GM19238 (cell line): ENCODE results near the gene AADAT.
"Not testable (repeated sequence)": the region's sequence is repeated elsewhere in the genome, so short reads cannot be mapped to it uniquely, and the experiment has no call there.

Experiments used
- DNase-seq: peaks from one replicate; pipeline ENCODE4 v3.0.0; 2011; ENCODE audit warnings: low spot score; ENCODE audit not compliant: insufficient read length

AADAT gene

DNA sequence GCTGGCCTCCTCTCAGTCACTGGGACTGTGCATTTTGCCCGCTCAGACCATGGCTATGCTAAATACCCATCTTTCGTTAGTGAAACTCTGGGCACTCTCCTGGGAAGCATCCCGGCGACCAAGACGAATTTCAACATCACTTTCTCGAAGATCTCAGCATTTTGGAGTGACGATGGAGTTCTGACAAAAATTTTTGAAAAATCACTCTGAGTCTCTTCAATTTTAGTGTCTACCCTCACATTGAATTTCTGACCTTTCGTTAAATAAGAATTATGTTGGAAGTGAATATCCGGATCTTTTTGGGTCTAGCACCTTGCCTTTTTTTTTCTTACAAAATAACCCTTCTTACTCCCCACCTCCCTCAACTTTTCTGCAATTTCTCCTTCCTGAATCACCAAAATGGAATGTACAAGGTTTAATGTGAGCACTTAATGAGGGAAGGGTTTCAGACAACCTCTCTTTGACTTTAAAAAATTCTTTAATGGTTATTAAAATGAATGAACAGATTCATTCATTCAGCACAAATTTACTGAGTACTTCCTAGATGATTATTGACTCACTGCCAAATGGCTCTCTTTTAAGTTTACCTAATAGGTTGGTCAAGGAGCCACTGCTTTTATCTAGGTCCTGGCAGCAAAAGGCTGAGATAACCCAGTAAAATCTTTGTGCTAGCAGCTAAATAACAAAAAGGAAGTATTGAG, 746 bp upstream of the AADAT start:
- DNase-seq = no peak

DNA sequence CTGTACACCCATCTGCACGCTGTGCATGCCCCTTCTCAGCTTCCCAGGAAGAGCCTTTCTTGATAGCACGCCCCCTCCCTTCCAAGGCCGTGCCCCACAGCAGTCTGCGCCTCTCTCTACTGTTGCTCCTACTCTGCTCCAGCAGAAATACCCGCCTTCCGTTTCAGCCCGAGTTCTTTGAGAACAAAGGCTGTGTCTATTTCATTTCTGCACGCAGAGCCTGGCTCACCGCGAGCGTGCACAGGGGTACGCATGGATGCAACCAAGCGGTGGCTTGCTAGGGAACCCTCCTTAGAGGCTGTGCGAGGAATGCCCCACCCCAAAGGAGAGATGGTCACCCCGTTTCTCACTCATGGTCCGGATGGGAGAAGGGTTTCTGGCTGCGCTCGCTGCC, 485 bp downstream of the AADAT start:
- DNase-seq = no peak

DNA sequence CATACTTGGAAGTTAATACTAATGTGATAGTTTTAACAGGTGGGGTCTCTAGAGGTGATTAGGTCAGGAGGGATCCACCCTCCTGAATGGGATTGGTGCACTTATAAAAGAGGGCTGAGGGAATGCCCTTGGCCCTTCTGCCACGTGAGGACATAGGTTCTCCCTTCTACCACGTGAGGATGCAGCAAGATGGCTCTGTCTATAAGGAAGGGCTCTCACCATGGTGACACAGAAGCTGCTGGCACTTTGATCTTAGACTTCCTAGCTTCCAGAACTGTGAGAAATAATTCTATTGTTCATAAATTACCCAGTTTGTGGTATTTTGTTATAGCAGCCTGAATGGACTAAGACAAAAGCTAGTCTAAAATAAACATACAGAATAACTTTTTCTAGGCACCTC, 1.0 kb downstream of the AADAT start:
- DNase-seq = no peak

DNA sequence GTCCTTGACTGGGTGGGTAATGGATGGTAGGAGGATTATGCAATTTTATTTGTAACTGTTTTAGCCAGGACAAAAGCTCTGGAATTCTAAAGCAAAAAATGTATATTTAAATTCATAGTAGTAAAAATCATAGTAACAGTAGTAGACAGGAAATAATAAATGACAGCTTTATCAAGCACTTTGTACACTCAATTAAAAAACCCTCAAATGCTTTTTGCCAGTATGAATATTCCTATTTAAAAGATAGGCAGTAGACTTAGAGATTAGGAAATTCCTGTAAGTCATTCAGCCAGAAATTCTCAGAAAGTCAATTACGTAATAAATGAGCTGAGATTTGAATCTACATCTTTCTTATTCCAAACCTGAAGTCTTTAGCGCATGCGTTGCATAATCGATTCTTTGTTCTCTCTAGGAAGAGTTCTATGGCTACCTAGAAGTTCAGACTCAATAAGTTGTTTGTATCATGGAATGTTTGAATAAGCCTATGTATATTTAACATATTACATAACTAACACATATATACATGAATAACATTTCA, 2.5 kb downstream of the AADAT start:
- no peak for DNase-seq

DNA sequence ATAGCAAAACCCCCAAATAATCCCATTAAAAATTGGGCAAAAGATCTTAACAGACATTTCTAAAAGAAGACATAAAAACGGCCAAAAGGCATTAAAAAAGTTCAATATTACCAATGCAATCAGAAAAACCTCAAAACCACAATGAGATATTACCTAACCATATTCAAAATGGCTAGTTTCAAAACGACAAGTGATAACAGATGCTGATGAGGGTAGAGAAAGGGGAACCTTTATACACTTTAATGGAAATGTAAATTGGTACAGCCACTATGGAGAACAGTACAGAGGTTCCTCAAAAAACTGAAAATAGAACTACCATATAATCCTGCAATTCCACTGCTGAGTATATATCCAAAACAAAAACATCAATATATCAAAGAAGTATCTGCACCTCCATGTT, 6.2 kb downstream of the AADAT start:
- DNase-seq = no peak

DNA sequence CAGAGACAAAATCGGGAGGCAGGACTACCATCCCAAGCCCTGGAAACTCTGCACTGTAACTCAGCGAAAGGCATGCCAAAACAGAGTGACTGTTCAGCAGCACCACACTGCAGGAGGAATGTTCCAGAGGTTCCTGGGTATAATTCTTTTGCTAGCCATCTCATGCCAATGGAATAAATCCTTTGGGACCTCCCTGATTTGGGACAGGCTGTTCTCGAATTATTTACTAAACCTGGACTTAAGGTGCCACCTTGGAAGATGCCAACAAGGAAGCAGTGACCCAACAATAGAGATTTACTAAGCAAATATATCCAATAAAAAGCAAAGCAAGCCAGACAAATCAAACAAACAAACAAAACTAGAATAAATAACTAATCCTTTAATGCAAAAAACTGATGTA, 9.3 kb downstream of the AADAT start:
- no peak for DNase-seq

DNA sequence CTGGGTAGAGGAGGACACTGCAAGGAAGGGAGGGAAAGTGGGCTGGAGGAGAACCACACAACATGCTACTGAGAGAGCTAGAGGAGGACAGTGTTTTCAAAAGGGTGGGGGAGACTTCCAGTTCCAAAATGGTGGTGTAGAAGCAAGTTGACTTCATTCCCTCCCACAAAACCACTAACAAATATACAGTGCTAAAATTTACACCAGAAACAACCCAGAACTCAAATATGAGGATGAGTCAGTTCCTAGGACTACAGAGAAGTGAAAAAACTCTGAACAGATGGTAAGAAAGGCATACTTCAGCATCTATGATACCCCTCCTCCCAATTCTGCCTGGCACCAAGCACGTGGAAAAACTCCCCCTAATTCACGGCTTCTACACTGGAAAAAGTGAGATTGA, 9.8 kb downstream of the AADAT start:
- no peak for DNase-seq

DNA sequence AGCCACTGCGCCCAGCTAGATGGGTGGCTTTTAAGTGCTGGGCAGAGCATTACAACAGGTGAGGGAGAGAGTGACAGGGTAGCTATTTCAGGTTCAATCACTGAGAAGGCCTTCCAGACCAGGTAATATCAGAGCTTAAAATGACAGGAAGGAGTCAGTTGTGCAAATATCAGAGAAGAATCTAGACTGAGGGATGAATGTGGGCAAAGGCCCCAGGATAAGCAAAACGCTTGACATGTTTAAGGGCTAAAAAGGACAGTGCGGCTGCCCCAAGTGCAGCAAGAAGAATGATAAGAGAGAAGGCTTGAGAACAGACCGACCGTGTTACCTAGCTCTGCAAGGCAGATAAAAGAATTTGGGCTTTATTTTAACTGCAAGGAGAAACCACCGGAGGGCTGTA, 18.6 kb downstream of the AADAT start:
- no peak for DNase-seq

DNA sequence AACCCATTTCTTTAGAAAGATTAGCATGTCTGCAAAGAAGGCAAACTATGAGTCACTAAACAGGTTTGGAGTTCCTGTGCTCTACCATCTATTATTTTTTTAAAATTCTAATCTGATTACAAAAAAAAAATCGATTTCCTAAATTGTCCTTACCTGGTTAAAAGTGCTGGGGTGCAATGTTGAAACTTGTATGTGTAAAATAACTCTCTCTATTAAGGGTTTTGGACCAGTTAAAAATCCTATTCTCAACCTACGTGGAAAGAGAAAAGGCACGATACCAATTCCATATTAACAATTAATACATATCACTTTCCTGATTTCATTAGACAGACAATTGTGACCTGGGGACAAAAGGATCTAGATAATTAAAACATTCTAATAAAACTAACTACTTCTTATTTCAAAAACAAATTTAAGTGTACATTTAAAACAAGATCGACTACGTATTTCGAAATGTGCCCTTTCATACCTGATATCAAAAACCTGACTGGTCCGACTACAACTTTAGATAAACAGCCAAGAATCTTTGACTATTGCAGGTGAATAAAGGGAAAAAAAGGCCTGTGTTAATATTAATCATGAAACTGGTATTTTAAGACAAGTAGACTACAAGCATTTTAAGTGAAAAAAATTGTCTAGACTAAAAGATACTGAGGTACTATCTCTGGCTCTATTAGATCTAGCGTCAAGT, 21.2 kb downstream of the AADAT start:
- DNase-seq = no peak

DNA sequence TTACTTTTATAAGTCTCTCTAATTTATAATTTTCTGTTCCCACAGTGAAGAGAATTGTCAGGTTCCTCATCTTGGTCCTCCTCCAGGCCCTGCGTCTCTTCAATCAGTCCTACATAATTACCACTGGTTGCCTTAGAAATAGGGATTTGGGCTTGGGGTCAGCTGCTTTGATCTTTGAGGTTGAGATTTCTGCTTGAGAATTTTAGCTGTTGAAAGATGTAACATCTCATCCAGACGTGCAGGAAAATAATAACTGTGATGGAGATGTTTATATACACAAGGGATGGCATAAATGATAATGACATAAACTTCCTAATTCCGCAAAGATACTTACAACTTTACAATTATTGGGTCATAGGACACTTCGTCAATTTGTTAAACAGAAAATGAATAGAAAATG, 30.3 kb downstream of the AADAT start:
- DNase-seq = no peak

DNA sequence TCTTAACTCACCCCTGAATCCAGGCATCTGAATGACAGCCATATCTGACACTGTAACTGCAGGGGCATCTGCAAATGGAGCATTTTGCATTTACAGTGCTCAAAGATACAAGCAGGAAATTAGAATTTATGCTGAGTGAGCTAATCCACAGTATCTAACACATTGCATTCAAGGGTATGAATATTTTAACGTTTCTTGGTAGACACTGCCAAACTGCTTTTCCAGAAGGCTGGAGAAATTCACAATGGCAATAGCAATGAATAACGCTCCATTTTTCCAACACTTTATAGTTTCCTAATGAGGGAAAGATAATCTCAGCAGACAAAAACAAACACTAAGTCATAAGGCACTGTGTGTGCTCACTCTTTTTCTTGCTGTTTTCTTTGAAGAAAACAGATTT, 30.9 kb downstream of the AADAT start:
- DNase-seq = no peak

DNA sequence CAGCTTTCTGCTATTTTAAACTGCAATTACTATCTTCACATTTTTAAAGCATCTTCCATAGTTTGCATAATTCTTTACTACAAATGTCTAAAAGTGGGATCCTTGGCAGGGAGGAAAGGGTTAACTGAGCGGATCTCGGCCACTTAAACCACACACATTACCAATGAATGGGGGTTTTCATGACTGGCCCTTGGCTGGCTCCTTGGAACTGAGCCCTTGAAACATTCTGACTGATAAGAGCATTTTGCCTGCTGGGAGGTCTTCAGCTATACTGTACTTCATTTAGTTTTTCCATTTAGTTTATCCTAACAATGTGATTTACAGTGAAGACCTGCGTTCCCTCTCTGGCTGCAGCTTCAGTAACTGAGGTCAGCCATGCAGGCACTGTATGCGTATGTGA, 31.9 kb downstream of the AADAT start:
- no peak for DNase-seq

DNA sequence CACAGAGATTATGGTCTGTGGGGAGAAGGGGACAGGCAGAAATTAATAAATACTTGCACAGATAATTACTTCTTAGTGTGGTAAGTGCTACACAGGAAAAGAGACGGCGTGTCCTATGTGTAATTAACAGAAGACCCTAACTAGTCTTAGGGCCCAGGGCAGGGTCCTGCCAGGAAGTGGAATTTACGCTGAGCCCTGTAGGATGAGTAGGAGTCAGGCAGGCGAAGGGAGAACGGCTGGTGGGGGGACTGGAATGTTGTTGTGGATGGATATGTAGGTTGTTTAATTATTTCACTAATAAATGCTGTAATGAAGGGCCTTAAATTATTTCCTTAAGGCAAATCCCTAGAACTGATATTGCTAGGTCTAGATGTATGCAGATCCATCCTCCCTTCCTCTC, 36.8 kb downstream of the AADAT start:
- no peak for DNase-seq

DNA sequence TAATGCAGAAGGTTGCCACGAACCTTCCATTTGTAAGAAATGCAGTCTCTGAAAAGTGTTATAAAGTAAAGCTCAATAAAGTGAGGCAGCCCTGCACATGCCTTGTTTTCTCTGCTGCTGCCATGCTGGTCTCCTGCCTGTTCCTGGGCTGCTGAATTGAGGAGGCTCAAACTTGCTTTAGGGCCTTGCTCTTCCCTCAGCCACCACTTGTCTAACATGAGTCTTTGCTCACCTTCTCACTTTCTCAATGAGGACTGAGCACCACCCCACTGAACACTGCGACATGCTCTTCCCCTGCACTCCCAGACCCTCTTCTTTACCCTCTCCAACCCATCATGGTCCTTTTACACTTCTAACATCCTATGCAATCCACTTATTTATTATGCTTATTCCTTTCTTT, 38.4 kb downstream of the AADAT start:
- DNase-seq = no peak

DNA sequence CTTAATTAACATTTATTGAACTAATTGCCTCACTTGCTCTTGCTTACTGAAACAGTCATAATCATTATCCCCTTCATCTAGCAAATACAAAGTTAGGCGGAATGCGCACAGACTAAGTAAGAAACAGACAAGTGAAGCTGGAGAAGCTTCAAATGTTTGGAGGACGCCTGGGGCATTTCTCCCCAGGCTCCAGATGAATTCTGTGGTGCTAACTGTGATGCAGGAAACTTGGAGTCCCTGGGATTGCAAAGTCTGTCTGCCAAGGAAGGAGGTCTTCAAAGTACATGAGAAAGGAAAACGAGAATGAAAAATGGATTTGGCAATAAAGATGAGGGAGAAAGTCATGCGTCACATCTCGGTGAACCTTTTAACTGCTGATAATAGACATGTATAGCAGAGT, 40.0 kb downstream of the AADAT start:
- no peak for DNase-seq

DNA sequence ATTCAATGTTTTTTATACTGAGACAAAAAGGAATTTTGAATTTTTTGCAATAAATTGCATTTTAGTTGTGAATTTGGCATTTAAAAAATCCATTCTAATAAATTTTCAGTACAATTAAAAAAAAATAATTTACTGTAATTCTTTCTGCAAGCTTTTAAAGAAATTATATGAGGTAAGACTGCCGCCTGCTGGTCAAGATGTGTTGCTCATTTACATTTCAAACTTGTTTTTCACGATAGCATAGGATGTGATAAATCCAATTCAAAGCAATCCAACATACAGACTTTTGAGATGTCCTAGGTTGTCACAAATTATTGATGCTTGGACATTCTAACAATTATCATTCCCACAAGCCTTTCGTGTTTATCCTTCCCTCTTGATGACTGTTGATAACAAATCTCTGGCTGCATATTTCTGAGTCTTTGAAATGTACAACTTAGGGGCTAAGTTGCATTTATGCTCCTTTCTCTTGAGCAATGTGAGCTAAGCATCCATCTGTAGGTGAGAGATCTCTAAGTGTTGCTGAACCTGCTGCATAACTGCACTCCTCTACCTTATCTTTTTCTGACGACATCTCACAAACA, 41.9 kb downstream of the AADAT start:
- no peak for DNase-seq

DNA sequence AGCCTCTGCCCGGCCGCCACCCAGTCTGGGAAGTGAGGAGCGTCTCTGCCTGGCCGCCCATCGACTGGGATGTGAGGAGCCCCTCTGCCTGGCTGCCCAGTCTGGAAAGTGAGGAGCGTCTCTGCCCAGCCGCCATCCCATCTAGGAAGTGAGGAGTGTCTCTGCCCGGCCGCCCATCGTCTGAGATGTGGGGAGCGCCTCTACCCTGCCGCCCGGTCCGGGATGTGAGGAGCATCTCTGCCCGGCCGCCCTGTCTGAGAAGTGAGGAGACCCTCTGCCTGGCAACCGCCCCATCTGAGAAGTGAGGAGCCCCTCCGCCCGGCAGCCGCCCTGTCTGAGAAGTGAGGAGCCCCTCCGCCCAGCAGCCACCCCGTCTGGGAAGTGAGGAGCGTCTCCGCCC, 43.6 kb downstream of the AADAT start:
- DNase-seq = not testable (repeated sequence)

DNA sequence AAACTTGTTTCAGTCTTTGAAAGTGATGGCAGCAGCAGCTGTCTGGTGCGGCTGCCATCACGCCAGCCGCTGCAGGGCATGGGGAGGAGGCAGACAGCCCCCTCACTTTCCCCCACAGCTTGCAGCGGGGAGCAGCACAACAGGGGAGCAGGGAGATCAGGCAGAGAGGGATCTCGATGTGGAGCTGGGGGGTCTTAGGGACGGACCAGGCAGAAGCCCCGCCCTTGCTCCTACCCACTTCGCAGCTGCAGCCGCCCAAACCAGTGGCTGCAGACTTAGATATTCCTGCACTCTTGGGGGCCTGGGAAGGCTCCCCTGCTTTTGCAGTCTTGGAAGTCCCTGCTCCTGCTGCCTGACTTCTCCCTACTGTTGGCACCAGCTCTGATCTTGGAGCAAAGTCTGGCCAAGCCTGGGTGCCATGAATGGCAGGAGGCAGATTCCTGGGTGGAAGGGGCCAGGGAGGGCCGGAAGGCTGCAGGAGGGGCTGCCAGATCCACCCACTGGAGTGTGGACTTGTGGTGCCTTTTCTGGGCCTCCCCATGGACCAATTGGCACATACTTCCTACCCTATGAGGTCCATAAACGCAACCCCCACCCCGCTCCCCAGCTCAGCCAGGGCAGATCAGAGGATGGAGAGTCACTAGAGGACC, 49.6 kb downstream of the AADAT start:
- DNase-seq = no peak

DNA sequence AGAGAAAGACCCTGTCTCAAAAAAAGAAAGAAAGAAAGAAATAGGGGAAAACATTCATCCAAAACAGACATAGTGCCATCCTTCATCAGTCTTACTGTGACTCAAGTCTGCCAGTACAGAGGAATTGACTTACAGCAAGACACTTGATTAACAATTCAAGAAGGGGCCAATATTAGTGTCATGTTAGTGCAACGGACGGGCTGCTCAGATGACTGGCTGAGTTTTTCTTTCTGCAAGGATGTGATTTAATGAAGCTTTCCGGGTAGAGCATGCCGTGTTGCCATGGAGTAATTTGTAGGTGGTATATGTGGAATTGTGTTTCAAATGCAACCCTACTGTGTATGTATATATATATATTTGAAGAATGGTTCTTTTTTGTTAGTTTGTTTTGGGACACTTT, 51.0 kb downstream of the AADAT start:
- no peak for DNase-seq

DNA sequence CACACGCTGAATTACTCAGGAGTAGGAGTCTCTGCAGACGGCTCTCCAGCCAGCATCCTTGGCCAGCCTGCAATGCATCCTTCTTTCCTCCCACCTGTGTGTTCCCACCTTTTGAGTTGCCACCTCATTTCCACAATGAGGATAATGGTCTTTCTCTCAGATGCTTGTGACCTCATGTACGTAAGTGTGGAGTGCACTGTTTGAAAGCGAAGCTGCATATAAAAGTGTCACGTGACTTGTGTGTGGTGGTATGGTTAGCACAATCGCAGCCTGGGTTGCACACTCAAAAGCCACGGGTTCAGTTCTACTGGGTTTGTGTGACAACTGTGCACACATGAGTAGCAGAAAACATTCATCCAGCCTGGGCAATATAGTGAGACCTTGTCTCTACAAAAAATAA, 51.5 kb downstream of the AADAT start:
- no peak for DNase-seq

DNA sequence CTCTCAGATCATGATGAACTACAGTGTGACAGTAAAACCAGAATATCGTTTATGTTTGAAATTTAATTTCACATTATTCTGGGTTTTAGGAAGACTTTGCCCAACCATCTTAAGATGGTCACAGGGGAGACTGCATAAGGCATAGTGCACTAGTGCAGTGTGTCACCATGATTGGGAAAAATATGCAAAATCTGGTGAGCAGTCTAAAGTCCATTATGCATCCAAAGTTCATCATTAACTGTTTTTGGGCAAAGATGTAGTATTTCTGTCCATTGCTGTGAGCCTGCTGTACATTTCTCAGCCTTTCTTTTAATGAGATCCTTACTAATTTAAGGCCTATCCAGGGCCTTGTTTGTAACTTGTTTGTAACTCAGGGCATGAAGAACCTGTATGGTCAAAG, 52.3 kb downstream of the AADAT start:
- no peak for DNase-seq

DNA sequence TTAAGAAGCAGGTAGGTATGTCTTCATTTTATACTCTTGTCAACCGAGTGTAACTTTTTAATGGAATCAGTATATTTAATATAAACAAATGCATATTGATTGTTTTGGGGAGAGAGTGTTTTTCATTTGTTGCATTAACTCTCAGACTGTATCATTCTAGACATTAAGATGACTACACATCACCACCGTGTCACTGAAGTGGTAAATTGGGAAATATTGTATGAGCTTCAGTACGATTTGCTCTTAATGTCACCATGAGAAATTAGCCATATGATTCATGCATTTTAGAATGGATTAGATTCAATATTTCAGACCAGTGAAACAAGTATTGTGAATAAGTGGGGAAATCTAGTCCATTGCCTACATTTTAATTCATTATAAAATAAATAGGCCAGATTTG, 53.9 kb downstream of the AADAT start:
- DNase-seq = no peak
